Activated CD4-positive, alpha-beta T cell treated with anti-CD3 and anti-CD28 coated beads, Interleukin-2, Interleukin-6, amounts not matched to agents 100 ng/mL and 50 ng/mL, durations not matched to agents 16 hours and 8 hours (primary cell): ENCODE measurements around the gene CORO7.

Experiments used
- DNase-seq: peaks from one replicate; pipeline ENCODE4 v3.0.0-alpha.2; 2020

The CORO7 gene

GRCh38 chr16:4332623-4333307, 83.6 kb downstream of the CORO7 start:
- no peak for DNase-seq

- DNase-seq = no peak
Measured at GRCh38 chr16:4332083-4332482, 84.3 kb downstream of the CORO7 start.

- DNase-seq = peak; percentile 74
Measured at GRCh38 chr16:4330277-4330874, 86.0 kb downstream of the CORO7 start.

GRCh38 chr16:4328782-4329775, 87.3 kb downstream of the CORO7 start:
- no peak for DNase-seq

- peak; percentile 59 for DNase-seq
Measured at GRCh38 chr16:4328046-4328781, 88.2 kb downstream of the CORO7 start.

- DNase-seq = no peak
Measured at GRCh38 chr16:4327386-4328045, 88.9 kb downstream of the CORO7 start.

GRCh38 chr16:4325253-4325758, 91.1 kb downstream of the CORO7 start:
- no peak for DNase-seq

- DNase-seq = no peak
Measured at GRCh38 chr16:4324492-4325252, 91.7 kb downstream of the CORO7 start.

GRCh38 chr16:4323845-4324488, 92.4 kb downstream of the CORO7 start:
- DNase-seq = no peak

GRCh38 chr16:4323071-4323844, 93.1 kb downstream of the CORO7 start:
- DNase-seq = no peak

- DNase-seq = no peak
Measured at GRCh38 chr16:4322121-4323052, 94.0 kb downstream of the CORO7 start.

GRCh38 chr16:4321286-4322120, 94.9 kb downstream of the CORO7 start:
- no peak for DNase-seq

GRCh38 chr16:4320571-4321137, 95.7 kb downstream of the CORO7 start:
- DNase-seq = no peak

- peak; percentile 56 for DNase-seq
Measured at GRCh38 chr16:4319454-4320421, 96.7 kb downstream of the CORO7 start.

- DNase-seq = no peak
Measured at GRCh38 chr16:4318967-4319366, 97.4 kb downstream of the CORO7 start.

GRCh38 chr16:4318451-4318910, 97.9 kb downstream of the CORO7 start:
- DNase-seq = no peak
